GM10248 (cell line): ENCODE results near the gene ATAD3B.

Experiments
- CTCF ChIA-PET: fragments of 300-600 bp; sonication (Branson Sonifier 250); formaldehyde crosslinking; extraction: SDS; loops from one replicate; lab custom pipeline; 2021; ENCODE audit warnings: antibody characterized with exemption; lab: Yijun Ruan, JAX
- POLR2A ChIA-PET: fragments of 350-650 bp; sonication (Branson Sonifier 250); formaldehyde crosslinking; extraction: SDS; loops from one replicate; lab custom pipeline; 2020; ENCODE audit warnings: antibody characterized with exemption; lab: Yijun Ruan, JAX
- DNase-seq: peaks from one replicate; pipeline ENCODE4 v3.0.0; 2012; ENCODE audit errors: extremely low spot score
- TF ChIP-seq, protein P1 (sequence below): IDR thresholded peaks from 2 replicates; pipeline ENCODE4 v1.5.1; 2012; ENCODE audit warnings: mild to moderate bottlenecking, low read depth; ENCODE audit errors: extremely low read depth, missing control alignments, control extremely low read depth

Gene ATAD3B

DNA sequence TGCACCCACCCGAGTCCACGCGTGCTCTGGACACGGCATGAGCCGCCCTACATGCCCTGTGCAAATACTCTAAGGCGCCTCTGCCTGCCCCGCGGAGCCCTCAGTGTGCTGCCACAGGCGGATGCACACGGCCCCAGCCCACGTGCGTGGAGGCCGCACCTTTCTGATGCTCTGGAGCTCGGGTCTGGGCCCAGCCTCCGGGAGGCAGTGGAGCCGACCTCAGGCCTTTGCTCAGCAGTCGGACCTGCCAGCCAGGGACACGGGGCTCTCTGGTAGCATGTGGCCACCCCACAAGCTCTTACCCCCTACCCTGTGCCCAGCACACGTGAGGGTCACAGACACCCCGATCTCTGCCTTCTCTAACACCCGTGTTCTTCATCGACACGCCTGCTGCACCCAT is 66.8 kb downstream of the ATAD3B start:
- no peak for DNase-seq
- ChIA-PET CTCF (no interaction called here), POLR2A (no interaction called here)
- TF ChIP-seq, protein P1, sequence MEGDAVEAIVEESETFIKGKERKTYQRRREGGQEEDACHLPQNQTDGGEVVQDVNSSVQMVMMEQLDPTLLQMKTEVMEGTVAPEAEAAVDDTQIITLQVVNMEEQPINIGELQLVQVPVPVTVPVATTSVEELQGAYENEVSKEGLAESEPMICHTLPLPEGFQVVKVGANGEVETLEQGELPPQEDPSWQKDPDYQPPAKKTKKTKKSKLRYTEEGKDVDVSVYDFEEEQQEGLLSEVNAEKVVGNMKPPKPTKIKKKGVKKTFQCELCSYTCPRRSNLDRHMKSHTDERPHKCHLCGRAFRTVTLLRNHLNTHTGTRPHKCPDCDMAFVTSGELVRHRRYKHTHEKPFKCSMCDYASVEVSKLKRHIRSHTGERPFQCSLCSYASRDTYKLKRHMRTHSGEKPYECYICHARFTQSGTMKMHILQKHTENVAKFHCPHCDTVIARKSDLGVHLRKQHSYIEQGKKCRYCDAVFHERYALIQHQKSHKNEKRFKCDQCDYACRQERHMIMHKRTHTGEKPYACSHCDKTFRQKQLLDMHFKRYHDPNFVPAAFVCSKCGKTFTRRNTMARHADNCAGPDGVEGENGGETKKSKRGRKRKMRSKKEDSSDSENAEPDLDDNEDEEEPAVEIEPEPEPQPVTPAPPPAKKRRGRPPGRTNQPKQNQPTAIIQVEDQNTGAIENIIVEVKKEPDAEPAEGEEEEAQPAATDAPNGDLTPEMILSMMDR: no peak

DNA sequence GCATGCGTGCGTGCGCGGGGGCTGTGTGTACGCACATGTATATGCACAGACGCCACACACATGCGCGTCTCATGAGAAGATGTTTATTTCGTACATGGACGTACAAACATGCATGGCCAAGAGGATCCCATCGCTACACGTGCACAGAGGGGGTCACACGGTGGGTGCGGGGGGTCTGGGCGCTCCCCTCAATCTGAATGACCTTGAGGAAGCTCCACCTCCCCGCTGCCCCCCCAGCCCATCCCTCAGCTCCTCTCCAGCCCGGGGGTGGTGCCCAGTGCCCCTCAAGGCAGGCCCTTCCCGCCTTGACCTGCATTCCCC is 67.4 kb downstream of the ATAD3B start:
- ChIA-PET CTCF (no interaction called here), POLR2A (interaction anchor here (0.6 kb wide), 1 partner anchor 291 kb away, joined by 6 read pairs; no protein-coding TSS in a partner anchor)
- DNase-seq: no peak
- TF ChIP-seq, protein P1: no peak

DNA sequence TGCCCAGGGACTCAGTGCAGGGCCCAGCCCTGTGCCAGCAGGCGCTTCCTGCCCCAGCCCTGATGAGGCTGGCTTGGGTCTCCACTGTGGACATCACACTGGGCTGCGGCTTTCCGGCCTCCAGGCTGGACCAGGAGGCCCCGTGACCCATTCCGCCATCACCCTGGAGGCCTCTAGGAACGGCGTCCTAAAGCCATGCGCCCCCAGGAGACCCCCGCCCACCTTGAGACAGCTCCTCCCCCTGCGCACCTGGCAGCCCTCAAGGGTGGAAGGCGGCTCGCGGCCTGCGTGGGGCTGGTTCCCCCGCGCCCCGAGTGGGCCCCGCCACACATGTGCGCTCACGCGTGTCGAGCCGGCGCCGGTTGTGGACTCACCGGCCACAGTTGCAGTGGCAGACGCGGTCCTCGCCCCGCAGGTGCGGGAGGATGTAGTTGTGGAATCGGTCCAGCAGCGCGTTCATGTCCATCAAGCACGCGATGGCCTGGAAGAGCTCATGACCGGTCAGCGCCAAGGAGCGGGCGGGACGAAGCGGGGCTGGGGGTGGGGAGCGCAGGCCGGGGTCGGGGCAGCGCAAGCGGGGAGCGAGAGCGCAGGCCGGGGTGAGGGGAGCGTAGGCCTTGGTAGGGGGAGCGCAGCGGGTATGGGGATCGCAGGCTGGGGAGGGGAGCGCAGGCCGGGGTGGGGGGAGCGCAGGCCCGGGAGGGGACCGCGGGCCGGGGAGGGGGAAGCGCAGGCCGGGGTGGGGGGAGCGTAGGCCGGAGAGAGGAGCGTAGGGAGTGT is 67.9 kb downstream of the ATAD3B start:
- DNase-seq: no peak
- ChIA-PET POLR2A (interaction anchor here (0.6 kb wide), 1 partner anchor 290 kb away, joined by 6 read pairs; no protein-coding TSS in a partner anchor), CTCF (no interaction called here)
- TF ChIP-seq, protein P1: no peak

DNA sequence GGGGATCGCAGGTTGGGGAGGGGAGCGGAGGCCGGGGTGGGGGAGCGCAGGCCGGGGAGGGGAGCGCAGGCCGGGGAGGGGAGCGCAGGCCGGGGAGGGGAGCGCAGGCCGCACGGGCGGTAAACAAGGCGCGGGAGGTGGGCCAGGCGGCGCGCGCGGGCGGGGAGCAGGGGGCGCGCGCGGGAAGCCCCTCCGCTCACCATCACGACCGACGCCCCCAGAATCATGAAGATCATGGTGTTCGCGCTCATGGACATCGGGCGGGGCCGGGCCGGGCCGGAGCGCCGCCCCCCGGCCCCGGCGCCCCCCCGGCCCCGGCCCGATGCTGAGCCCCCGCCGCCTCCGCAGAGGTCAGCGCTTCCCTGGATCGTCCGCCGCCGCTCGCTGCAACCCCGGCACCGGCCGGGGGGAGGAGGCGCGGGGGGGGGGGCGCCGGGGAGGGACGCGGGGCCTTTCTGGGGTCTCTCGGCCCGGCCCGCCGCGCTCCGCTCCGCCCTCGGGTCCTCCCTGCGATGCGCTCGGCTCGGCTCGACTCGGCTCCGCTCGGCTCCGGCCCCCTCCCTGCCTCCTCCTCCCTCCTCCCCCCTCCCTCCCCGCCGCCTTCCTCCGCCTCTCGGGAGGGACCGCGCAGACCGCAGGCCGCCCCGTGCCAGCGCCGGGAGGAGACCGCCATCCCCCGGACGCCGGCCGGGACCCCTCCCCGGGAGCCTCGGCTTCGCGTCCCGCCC is 68.7 kb downstream of the ATAD3B start, which contains the start of gene TMEM240:
TMEM240 (minus strand) TSS at position 535 of the 728 bp plus-strand sequence; CDS start at position 257, 278 bp downstream.
- POLR2A ChIA-PET: no interaction called here
- TF ChIP-seq, protein P1: no peak
- CTCF ChIA-PET: no interaction called here
- peak; percentile 71 for DNase-seq

DNA sequence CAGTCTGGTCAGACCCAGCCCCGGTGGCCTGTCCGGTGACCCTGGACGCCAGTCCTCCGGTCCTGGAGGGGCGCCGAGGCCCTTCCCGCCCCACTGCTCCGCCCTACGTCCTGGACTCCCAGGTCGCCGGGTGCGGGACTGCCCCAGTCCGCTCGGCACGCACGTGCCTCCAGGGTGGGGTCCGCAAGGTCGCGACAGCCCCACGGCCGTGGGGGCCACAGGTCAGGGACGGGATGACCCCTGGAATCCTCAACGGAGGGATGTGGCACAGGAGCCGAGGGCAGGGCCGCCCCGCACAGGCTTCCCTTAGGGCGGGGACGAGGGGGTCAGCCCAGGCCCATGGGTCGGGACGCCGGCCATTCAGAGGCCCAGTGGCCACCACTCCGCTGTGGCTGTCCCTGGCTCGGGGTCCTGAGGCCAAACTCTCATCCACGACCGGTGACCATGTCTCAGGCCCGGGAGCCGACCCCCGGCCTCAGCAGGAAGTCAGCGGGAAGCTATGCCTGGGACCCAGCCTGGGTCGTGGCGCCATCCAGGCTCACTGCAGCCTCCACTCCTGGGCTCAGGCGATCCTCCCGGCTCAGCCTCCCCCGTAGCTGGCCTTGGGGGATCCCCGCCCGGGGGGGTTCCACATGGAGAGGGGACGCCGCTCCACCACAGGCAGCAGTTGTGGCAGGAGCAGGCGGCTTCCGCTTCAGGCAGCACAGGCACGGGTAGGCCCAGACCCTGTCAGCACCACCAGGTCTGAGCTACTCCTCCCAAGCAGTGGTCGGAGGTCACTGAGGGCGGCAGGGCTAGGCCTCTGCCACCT is 69.5 kb downstream of the ATAD3B start:
- CTCF ChIA-PET: interaction anchor here (0.7 kb wide), 2 partner anchors 13 to 17 kb away, joined by 3 read pairs; no protein-coding TSS in a partner anchor
- DNase-seq: no peak
- POLR2A ChIA-PET: no interaction called here
- TF ChIP-seq, protein P1: no peak
